Caco-2 (cell line): ENCODE measurements around the gene CFAP46. TPM values are rescaled to one million over a fixed set of nuclear protein-coding genes. Genes with fewer than 3 reads are reported as not detected.

ENCODE experiments used
- BruUV-seq: library from RNA; stranded (reverse); fragments of 400-500 nt; replicated peaks from 2 replicates; lab custom pipeline; 2021; lab: Mats Ljungman, UMichigan
- CTCF ChIA-PET: fragments of 300-600 bp; sonication (Branson Sonifier 250); formaldehyde crosslinking; loops from one replicate; lab custom pipeline; 2022; ENCODE audit warnings: antibody characterized with exemption; lab: Charles Lee
- POLR2A ChIA-PET: fragments of 300-600 bp; sonication (Branson Sonifier 250); formaldehyde crosslinking; loops from one replicate; lab custom pipeline; 2022; ENCODE audit warnings: antibody characterized with exemption; lab: Charles Lee
- DNase-seq, 2 experiments: peaks; one replicate each; pipeline versions ENCODE4 v3.0.0 to v3.0.0-alpha.2; 2020 to 2022
- H3K27me3 ChIP-seq: replicated peaks from 2 replicates; pipeline ENCODE4 v1.6.0; 2011; ENCODE audit warnings: low read length; ENCODE audit not compliant: control insufficient read depth, insufficient read depth
- H3K36me3 ChIP-seq: 2 replicates; pipeline ENCODE4 v1.5.1; 2011; ENCODE audit warnings: low read length; ENCODE audit not compliant: control insufficient read depth, insufficient read depth
- H3K4me1 ChIP-seq: fragments of 250-450 bp; sonication (Bioruptor Pico); 2 replicates; pipeline ENCODE4 v1.5.1; 2020; ENCODE audit warnings: mild to moderate bottlenecking
- H3K4me3 ChIP-seq: 2 replicates; pipeline ENCODE4 v1.5.1; 2011; ENCODE audit warnings: low read depth, mild to moderate bottlenecking, control low read depth, low read length
- H3K9me3 ChIP-seq: fragments of 250-450 bp; sonication (Bioruptor Pico); 2 replicates; pipeline ENCODE4 v1.5.1; 2020; ENCODE audit warnings: mild to moderate bottlenecking, moderate library complexity
- H3K27ac Mint-ChIP-seq: one replicate; pipeline ENCODE4 v1.8.0; 2022; ENCODE audit warnings: mixed read lengths; ENCODE audit not compliant: unreplicated experiment
- H3K27me3 Mint-ChIP-seq: one replicate; pipeline ENCODE4 v1.8.0; 2022; ENCODE audit warnings: mixed read lengths; ENCODE audit not compliant: insufficient read depth, unreplicated experiment
- H3K36me3 Mint-ChIP-seq: one replicate; pipeline ENCODE4 v1.8.0; 2022; ENCODE audit warnings: mild to moderate bottlenecking, mixed read lengths; ENCODE audit not compliant: insufficient read depth, unreplicated experiment
- H3K4me1 Mint-ChIP-seq: one replicate; pipeline ENCODE4 v1.8.0; 2022; ENCODE audit warnings: low read depth, mixed read lengths; ENCODE audit not compliant: unreplicated experiment
- H3K4me3 Mint-ChIP-seq: one replicate; pipeline ENCODE4 v1.8.0; 2022; ENCODE audit warnings: mild to moderate bottlenecking, moderate library complexity, mixed read lengths; ENCODE audit not compliant: unreplicated experiment
- H3K9me3 Mint-ChIP-seq: one replicate; pipeline ENCODE4 v1.8.0; 2022; ENCODE audit warnings: mixed read lengths; ENCODE audit not compliant: unreplicated experiment
- CTCF ChIP-seq, 2 experiments: fragments of 200-600 bp in 1 of 2; IDR thresholded peaks; 1 replicate in 1 of 2; 2 replicates in 1 of 2; pipeline versions ENCODE4 v1.5.1 to v1.8.0; 2011 to 2022; ENCODE audit warnings: antibody characterized with exemption in 1 of 2, control low read depth in 1 of 2, inconsistent platforms in 1 of 2, low read depth in 1 of 2, low read length in 1 of 2, mild to moderate bottlenecking in 1 of 2, moderate library complexity in 1 of 2; ENCODE audit not compliant: insufficient read depth in 1 of 2, severe bottlenecking in 1 of 2, unreplicated experiment in 1 of 2
- intact Hi-C: fragments of 100-400 bp; cut with micrococcal nuclease; formaldehyde crosslinking; loops from one replicate; pipeline ENCODE4 v1.10.0; 2022; ENCODE audit not compliant: unreplicated experiment
- total RNA-seq: library from RNA; stranded (reverse); gene quantifications from 2 replicates; pipeline ENCODE4 v1.2.3, GENCODE V29; 2022

The CFAP46 gene
- total RNA-seq, 1 experiment from 2014 or later = not detected

GRCh38 chr10:132946311-132946710, 3.9 kb upstream of the CFAP46 start:
- CTCF ChIA-PET = no interaction called here
- H3K9me3 ChIP-seq = no peaks in the 10 kb centered on the region
- no peak overlapping the region for H3K4me3 Mint-ChIP-seq
- intact Hi-C loops = no loop called here
- no peak for TF ChIP-seq CTCF (IDR thresholded peaks at IDR 0.05; ENCODE audit: insufficient read depth in 1 of 2, low read depth in 1 of 2, low read length in 1 of 2, severe bottlenecking in 1 of 2, unreplicated experiment in 1 of 2)
- no TSS peak for BruUV-seq
- H3K27me3 Mint-ChIP-seq = peaks cover 15% of the 10 kb centered on the region
- H3K36me3 ChIP-seq = no peaks in the 10 kb centered on the region
- H3K4me3 ChIP-seq = no peak overlapping the region
- POLR2A ChIA-PET = no interaction called here
- H3K4me1 ChIP-seq = peaks cover 7% of the 10 kb centered on the region
- H3K27ac Mint-ChIP-seq = no peak overlapping the region
- no peak for DNase-seq
- no peaks in the 10 kb centered on the region for H3K9me3 Mint-ChIP-seq
- H3K36me3 Mint-ChIP-seq = no peaks in the 10 kb centered on the region
- no peaks in the 10 kb centered on the region for H3K4me1 Mint-ChIP-seq
- no peaks in the 10 kb centered on the region for H3K27me3 ChIP-seq

GRCh38 chr10:132945894-132946255, 3.5 kb upstream of the CFAP46 start:
- ChIA-PET CTCF (no interaction called here), POLR2A (no interaction called here)
- H3K27me3 ChIP-seq = no peaks in the 10 kb centered on the region
- peaks cover 8% of the 10 kb centered on the region for H3K4me1 ChIP-seq
- Mint-ChIP-seq H3K4me1 (no peaks in the 10 kb centered on the region), H3K4me3 (no peak overlapping the region), H3K27ac (no peak overlapping the region), H3K9me3 (no peaks in the 10 kb centered on the region), H3K27me3 (peaks cover 14% of the 10 kb centered on the region), H3K36me3 (no peaks in the 10 kb centered on the region)
- intact Hi-C loops = no loop called here
- no peak for DNase-seq
- no peaks in the 10 kb centered on the region for H3K36me3 ChIP-seq
- BruUV-seq = no TSS peak
- no peak for TF ChIP-seq CTCF (IDR thresholded peaks at IDR 0.05; ENCODE audit: insufficient read depth in 1 of 2, low read depth in 1 of 2, low read length in 1 of 2, severe bottlenecking in 1 of 2, unreplicated experiment in 1 of 2)
- H3K4me3 ChIP-seq = no peak overlapping the region
- H3K9me3 ChIP-seq = no peaks in the 10 kb centered on the region

GRCh38 chr10:132945125-132945893, 2.9 kb upstream of the CFAP46 start:
- ChIA-PET POLR2A (no interaction called here), CTCF (interaction anchor here (0.5 kb wide), 1 partner anchor 178 kb away, joined by 4 read pairs; no protein-coding TSS in a partner anchor)
- no TSS peak for BruUV-seq
- Histone ChIP-seq H3K27me3 (no peaks in the 10 kb centered on the region), H3K4me1 (peaks cover 8% of the 10 kb centered on the region), H3K36me3 (no peaks in the 10 kb centered on the region), H3K4me3 (no peak overlapping the region), H3K9me3 (no peaks in the 10 kb centered on the region)
- no peak for TF ChIP-seq CTCF (IDR thresholded peaks at IDR 0.05; ENCODE audit: insufficient read depth in 1 of 2, low read depth in 1 of 2, low read length in 1 of 2, severe bottlenecking in 1 of 2, unreplicated experiment in 1 of 2)
- Mint-ChIP-seq H3K4me1 (peaks cover 3% of the 10 kb centered on the region), H3K9me3 (no peaks in the 10 kb centered on the region), H3K36me3 (no peaks in the 10 kb centered on the region), H3K27ac (no peak overlapping the region), H3K4me3 (no peak overlapping the region), H3K27me3 (peaks cover 10% of the 10 kb centered on the region)
- intact Hi-C loops = no loop called here
- peak in 1 of 2 experiments; percentile 29 for DNase-seq
